CD4-positive, alpha-beta memory T cell (primary cell): Measurements from ENCODE around the gene PARP12. TPM values are rescaled to one million over a fixed set of nuclear protein-coding genes. Genes with fewer than 3 reads are reported as not detected.

Source experiments
- CTCF ChIA-PET: fragments of 350-600 bp; sonication (Branson Sonifier 250); formaldehyde crosslinking; loops from one replicate; lab custom pipeline; 2021; ENCODE audit warnings: inconsistent platforms; ENCODE audit not compliant: partially characterized antibody; lab: Charles Lee
- POLR2A ChIA-PET: fragments of 350-600 bp; sonication (Branson Sonifier 250); formaldehyde crosslinking; loops from one replicate; lab custom pipeline; 2021; ENCODE audit not compliant: partially characterized antibody; lab: Charles Lee
- DNase-seq, 5 donors: peaks; one replicate each; pipeline versions ENCODE4 v3.0.0 to v3.0.0-alpha.2; 2020 to 2022; ENCODE audit warnings: mixed read lengths in 1 of 5
- H3K27ac ChIP-seq: one replicate; pipeline ENCODE4 v1.7.0; 2013; ENCODE audit warnings: low read depth, low read length
- H3K27me3 ChIP-seq: 2 replicates; pipeline ENCODE4 v1.7.0; 2013; ENCODE audit warnings: mild to moderate bottlenecking, low read length, moderate library complexity; ENCODE audit not compliant: insufficient read depth
- H3K36me3 ChIP-seq: 2 replicates; pipeline ENCODE4 v1.7.0; 2013; ENCODE audit warnings: mild to moderate bottlenecking, low read length, moderate library complexity; ENCODE audit not compliant: insufficient read depth
- H3K4me1 ChIP-seq: 2 replicates; pipeline ENCODE4 v1.7.0; 2013; ENCODE audit warnings: mild to moderate bottlenecking, low read length, moderate library complexity; ENCODE audit not compliant: insufficient read depth
- H3K4me3 ChIP-seq, 2 donors: one replicate each; pipeline ENCODE4 v1.7.0; 2013; ENCODE audit warnings: low read length in 2 of 2, mild to moderate bottlenecking in 1 of 2
- H3K9me3 ChIP-seq, 2 donors: one replicate each; pipeline ENCODE4 v1.7.0; 2013; ENCODE audit warnings: low read length in 2 of 2, control low read depth in 1 of 2; ENCODE audit not compliant: control insufficient read depth in 1 of 2
- H3K27ac Mint-ChIP-seq, 7 donors: one replicate each; pipeline ENCODE4 v1.8.0; 2020 to 2021; ENCODE audit warnings: mixed read lengths in 7 of 7, mild to moderate bottlenecking in 6 of 7, inconsistent platforms in 3 of 7, moderate library complexity in 3 of 7
- H3K27me3 Mint-ChIP-seq, 2 donors: one replicate each; pipeline ENCODE4 v1.8.0; 2020 to 2021; ENCODE audit warnings: mixed read lengths in 2 of 2
- H3K36me3 Mint-ChIP-seq, 2 donors: one replicate each; pipeline ENCODE4 v1.8.0; 2020 to 2021; ENCODE audit warnings: mixed read lengths in 2 of 2, inconsistent platforms in 1 of 2, mild to moderate bottlenecking in 1 of 2
- H3K4me1 Mint-ChIP-seq, 4 donors: one replicate each; pipeline ENCODE4 v1.8.0; 2020 to 2021; ENCODE audit warnings: mixed read lengths in 4 of 4, mild to moderate bottlenecking in 1 of 4
- H3K4me3 Mint-ChIP-seq, 8 donors: one replicate each; pipeline ENCODE4 v1.8.0; 2020 to 2021; ENCODE audit warnings: mixed read lengths in 8 of 8, mild to moderate bottlenecking in 7 of 8, moderate library complexity in 6 of 8, inconsistent platforms in 3 of 8
- H3K9me3 Mint-ChIP-seq, 8 donors: one replicate each; pipeline ENCODE4 v1.8.0; 2020 to 2021; ENCODE audit warnings: mixed read lengths in 8 of 8, mild to moderate bottlenecking in 5 of 8, inconsistent platforms in 3 of 8, moderate library complexity in 1 of 8
- intact Hi-C: fragments of 100-400 bp; cut with micrococcal nuclease; formaldehyde crosslinking; loops from one replicate; pipeline ENCODE4 v1.15.1; 2023
- polyA plus RNA-seq, 2 donors: library from polyadenylated mRNA; unstranded; fragments of 300-500 nt; fragmentation: Illumina TruSeq; gene quantifications; one replicate each; pipeline ENCODE4 v1.2.3, GENCODE V29; 2021
- total RNA-seq, 2 experiments: library from RNA; stranded (reverse); gene quantifications; one replicate each; pipeline ENCODE4 v1.2.3, GENCODE V29; 2021

Gene PARP12
- total and polyA plus RNA-seq, 4 experiments from 2014 or later: 27.0 to 96.6 (median 66.5) TPM

DNA sequence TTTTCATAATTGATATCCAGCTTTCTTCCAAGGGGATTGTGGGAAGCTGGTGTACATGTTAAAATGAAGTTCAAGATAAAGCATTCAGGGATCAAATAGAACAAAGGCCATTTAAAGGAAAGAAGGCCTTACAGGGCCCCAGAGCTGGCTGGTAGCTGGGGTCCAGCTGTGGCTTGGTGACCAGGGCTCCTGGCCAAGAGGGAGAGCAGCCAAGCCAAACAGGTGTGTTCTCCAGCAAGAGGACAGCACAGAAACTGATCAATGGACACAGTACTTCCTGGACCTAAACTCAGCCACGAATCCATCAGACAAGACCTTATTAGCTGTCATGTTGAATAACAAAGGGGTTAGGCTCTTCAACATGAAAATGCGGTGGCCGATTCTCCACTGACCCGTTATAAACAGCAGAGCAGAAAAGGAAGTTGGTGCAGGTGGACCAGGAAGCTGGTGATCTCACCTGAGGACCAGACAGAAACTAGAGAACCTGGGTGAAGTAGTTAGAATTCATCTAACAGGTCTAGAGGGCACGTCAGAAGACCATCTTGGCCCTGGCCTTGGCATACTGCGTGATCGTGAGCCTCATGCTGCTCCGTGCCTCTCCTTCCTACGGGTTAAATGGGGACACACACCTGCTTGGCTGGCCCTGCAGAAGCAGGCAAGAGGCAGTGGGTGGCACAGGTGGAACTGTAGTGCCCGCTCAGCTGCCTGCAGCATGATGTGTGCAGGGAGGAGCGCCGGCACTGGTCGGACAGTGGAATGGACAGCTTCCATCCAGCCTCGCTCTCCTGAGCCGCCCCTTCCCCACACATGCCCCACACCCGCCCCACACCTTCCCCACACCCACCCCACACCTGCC is 53.8 kb downstream of the PARP12 start:
- Histone ChIP-seq H3K4me1 (no peaks in the 10 kb centered on the region), H3K9me3 (no peaks in the 10 kb centered on the region), H3K27ac (no peak overlapping the region), H3K4me3 (no peak overlapping the region), H3K27me3 (no peaks in the 10 kb centered on the region), H3K36me3 (no peaks in the 10 kb centered on the region)
- no peak overlapping the region for H3K4me3 Mint-ChIP-seq
- H3K4me1 Mint-ChIP-seq: peaks cover 0 to 2% (median 0%) of the 10 kb centered on the region in 4 donors
- no peaks in the 10 kb centered on the region for H3K27me3 Mint-ChIP-seq
- peak overlapping the region in 1 of 7 donors; percentile 37 for H3K27ac Mint-ChIP-seq
- ChIA-PET POLR2A (no interaction called here), CTCF (interaction anchor here (1.3 kb wide), 1 partner anchor 377 kb away, joined by 3 read pairs; no protein-coding TSS in a partner anchor)
- intact Hi-C loops: no loop called here
- H3K9me3 Mint-ChIP-seq: peaks cover 0 to 3% (median 0%) of the 10 kb centered on the region in 8 donors
- no peak for DNase-seq
- H3K36me3 Mint-ChIP-seq: peaks cover 1 to 12% of the 10 kb centered on the region in 2 donors

DNA sequence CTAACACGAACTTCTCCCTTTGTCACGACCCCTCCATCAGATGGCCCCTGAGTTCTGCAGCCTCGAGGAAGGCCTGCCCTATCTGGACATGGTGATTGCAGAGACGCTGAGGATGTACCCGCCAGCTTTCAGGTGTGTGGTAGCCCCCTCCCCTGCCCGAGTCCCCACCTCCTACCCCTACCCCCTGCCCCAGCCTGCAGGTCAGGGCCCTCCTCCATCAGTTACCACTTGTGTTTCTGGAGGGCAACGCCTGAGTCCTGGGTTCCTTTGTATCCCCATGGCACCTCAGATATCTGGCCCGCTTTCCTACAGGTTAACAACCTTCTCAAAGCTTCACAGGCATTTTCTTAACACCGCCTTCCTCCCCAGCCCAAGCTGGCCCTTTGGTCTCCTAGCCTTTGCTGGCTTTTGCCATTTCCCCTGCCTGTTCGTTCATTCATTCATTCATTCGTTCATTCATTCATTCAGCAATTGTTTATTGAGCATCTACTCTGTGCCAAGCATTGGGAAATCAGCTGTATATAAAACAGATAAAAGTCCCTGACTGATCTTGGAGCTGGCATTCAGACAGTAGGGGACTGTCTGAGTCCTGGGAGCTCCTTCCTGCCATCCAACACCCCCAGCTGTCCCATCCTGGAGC is 55.6 kb downstream of the PARP12 start:
- Histone ChIP-seq H3K36me3 (no peaks in the 10 kb centered on the region), H3K4me3 (no peak overlapping the region), H3K27ac (no peak overlapping the region), H3K4me1 (no peaks in the 10 kb centered on the region), H3K9me3 (no peaks in the 10 kb centered on the region), H3K27me3 (no peaks in the 10 kb centered on the region)
- H3K36me3 Mint-ChIP-seq: peaks cover 1 to 7% of the 10 kb centered on the region in 2 donors
- H3K4me3 Mint-ChIP-seq: no peak overlapping the region
- peaks cover 0 to 3% (median 0%) of the 10 kb centered on the region in 8 donors for H3K9me3 Mint-ChIP-seq
- H3K27me3 Mint-ChIP-seq: no peaks in the 10 kb centered on the region
- intact Hi-C loops: no loop called here
- CTCF ChIA-PET: interaction anchor here (0.9 to 3.0 kb wide), 5 partner anchors 12 to 405 kb away, joined by 3 to 17 read pairs (median 5); no protein-coding TSS in a partner anchor
- H3K4me1 Mint-ChIP-seq: peaks cover 0 to 5% (median 3%) of the 10 kb centered on the region in 4 donors
- H3K27ac Mint-ChIP-seq: peak overlapping the region in 2 of 7 donors; percentile 14 to 45
- no peak for DNase-seq
- POLR2A ChIA-PET: no interaction called here

DNA sequence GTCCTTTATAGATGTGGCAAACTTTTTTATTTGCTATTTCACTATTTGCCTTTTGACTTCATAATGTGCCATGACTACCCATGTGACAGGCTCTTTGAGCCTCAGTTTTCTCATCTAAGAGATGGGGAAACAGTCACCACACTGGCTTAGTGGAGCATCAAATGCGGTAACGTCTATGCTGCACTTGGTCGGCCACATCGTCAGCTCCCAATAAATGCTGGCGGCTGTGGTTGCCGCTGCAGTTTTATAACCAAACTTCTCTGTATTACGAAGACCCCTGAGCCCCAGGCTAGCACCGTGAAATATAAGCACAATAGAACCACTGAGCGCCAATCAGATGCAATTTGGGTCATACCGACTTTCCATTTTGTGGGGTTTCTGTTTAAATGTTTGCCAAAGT is 56.2 kb downstream of the PARP12 start:
- intact Hi-C loops: no loop called here
- no peak for DNase-seq
- Mint-ChIP-seq H3K4me3 (no peak overlapping the region), H3K27ac (peak overlapping the region in 1 of 7 donors; percentile 12), H3K36me3 (peaks cover 1 to 7% of the 10 kb centered on the region in 2 donors), H3K9me3 (no peaks in the 10 kb centered on the region), H3K4me1 (peaks cover 0 to 5% (median 3%) of the 10 kb centered on the region in 4 donors), H3K27me3 (no peaks in the 10 kb centered on the region)
- Histone ChIP-seq H3K36me3 (no peaks in the 10 kb centered on the region), H3K4me1 (no peaks in the 10 kb centered on the region), H3K27ac (no peak overlapping the region), H3K4me3 (no peak overlapping the region), H3K27me3 (no peaks in the 10 kb centered on the region), H3K9me3 (no peaks in the 10 kb centered on the region)
- POLR2A ChIA-PET: no interaction called here
- CTCF ChIA-PET: interaction anchor here (0.8 to 11.4 kb wide), 7 partner anchors 9 to 507 kb away, joined by 3 to 203 read pairs (median 6); no protein-coding TSS in a partner anchor

DNA sequence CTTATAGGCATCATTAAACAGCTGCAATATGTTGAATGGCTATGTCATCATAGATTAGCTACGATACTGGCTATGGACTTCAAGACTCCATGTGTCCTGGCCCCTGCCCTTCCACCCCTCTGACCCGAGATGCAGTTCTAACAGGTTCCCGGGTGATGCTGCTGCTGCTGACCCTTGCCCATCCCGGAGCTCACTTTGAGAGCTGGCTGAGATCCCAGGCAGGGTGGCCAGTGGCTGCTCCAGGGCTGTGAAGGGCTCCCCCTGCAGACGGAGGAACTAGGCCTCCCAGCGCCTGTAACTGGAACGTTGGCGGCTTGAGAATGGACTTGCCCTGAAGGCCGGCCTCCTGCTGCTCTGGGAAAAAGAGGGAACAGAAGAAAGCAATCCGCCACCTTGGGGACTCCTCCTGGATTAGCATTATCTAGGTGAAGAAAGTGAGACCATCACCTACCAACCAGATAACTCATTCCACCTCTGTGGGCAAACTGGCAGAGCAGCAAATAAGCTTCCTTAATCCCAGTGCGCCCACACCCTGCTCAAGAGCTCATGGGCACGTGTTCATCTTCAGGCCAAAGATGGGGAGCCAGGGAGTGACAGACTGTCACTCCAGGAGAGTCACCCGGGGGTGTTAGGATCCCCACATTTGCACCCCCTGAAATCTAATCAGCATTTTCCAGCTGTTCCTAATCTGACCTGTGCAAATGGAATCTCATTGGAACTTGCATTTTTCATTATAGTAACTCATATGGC is 56.8 kb downstream of the PARP12 start:
- DNase-seq: no peak
- H3K36me3 ChIP-seq: no peaks in the 10 kb centered on the region
- Mint-ChIP-seq H3K27me3 (no peaks in the 10 kb centered on the region), H3K36me3 (peaks cover 1 to 4% of the 10 kb centered on the region in 2 donors), H3K9me3 (no peaks in the 10 kb centered on the region), H3K27ac (no peak overlapping the region), H3K4me1 (peaks cover 0 to 5% (median 3%) of the 10 kb centered on the region in 4 donors), H3K4me3 (no peak overlapping the region)
- CTCF ChIA-PET: interaction anchor here (0.8 to 11.4 kb wide), 12 partner anchors 8 to 506 kb away, joined by 3 to 203 read pairs (median 4); partner anchors contain the start of gene PARP12
- no peaks in the 10 kb centered on the region for H3K9me3 ChIP-seq
- no peaks in the 10 kb centered on the region for H3K4me1 ChIP-seq
- no peak overlapping the region for H3K4me3 ChIP-seq
- POLR2A ChIA-PET: no interaction called here
- intact Hi-C loops: no loop called here
- H3K27me3 ChIP-seq: no peaks in the 10 kb centered on the region
- no peak overlapping the region for H3K27ac ChIP-seq

DNA sequence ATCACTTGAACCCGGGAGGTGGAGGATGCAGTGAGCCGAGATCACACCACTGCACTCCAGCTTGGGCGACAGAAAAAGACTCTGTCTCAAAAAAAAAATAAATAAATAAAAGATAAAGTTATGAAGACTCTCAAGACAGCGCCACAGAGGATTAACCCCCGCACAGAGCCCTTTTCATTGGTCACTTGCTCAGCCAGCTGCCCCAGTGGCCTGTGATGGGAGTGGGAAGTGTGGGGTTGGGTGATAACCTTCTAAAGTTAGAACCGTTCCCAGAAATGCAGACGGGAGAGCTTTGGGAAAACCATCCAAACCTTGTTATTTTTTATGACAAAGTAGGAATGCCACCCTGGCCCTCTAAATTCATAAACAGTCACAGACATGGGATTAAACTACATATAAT is 57.4 kb downstream of the PARP12 start:
- Histone ChIP-seq H3K27me3 (no peaks in the 10 kb centered on the region), H3K9me3 (no peaks in the 10 kb centered on the region), H3K27ac (no peak overlapping the region), H3K4me1 (no peaks in the 10 kb centered on the region), H3K4me3 (no peak overlapping the region), H3K36me3 (no peaks in the 10 kb centered on the region)
- DNase-seq: no peak
- Mint-ChIP-seq H3K27ac (no peak overlapping the region), H3K4me3 (no peak overlapping the region), H3K27me3 (no peaks in the 10 kb centered on the region), H3K9me3 (no peaks in the 10 kb centered on the region), H3K4me1 (peaks cover 0 to 5% (median 3%) of the 10 kb centered on the region in 4 donors), H3K36me3 (peaks cover 1 to 4% of the 10 kb centered on the region in 2 donors)
- intact Hi-C loops: no loop called here
- CTCF ChIA-PET: interaction anchor here (0.7 to 11.4 kb wide), 10 partner anchors 11 to 506 kb away, joined by 3 to 203 read pairs (median 4); partner anchors contain the start of gene PARP12
- POLR2A ChIA-PET: no interaction called here

DNA sequence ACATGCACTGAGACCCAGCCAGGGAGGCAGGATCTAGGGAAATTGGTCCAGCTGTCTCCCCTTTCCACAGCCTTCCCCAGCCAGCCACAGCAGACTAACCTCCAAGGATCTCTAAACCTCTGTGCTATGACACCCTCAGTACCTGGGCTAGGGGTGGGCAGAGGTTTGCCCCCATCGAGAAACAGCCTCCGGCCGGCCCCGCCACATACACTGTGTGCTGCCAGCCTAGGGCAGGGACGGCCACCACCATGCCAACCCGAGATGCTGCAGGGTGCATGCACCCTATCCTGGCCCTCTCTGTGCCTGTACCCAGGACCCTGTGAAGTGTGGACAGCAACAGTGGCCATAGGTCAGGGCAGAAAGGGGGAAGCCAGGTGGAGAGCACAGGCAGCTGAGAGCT is 58.1 kb downstream of the PARP12 start:
- H3K27me3 ChIP-seq: no peaks in the 10 kb centered on the region
- H3K36me3 ChIP-seq: no peaks in the 10 kb centered on the region
- H3K4me1 ChIP-seq: no peaks in the 10 kb centered on the region
- intact Hi-C loops: no loop called here
- DNase-seq: no peak
- Mint-ChIP-seq H3K27me3 (no peaks in the 10 kb centered on the region), H3K4me1 (peaks cover 0 to 5% (median 3%) of the 10 kb centered on the region in 4 donors), H3K36me3 (peaks cover 1 to 4% of the 10 kb centered on the region in 2 donors), H3K9me3 (no peaks in the 10 kb centered on the region), H3K4me3 (no peak overlapping the region), H3K27ac (no peak overlapping the region)
- no peak overlapping the region for H3K27ac ChIP-seq
- ChIA-PET CTCF (interaction anchor here (0.7 to 11.4 kb wide), 7 partner anchors 10 to 505 kb away, joined by 3 to 203 read pairs (median 4); partner anchors contain the start of gene PARP12), POLR2A (no interaction called here)
- no peaks in the 10 kb centered on the region for H3K9me3 ChIP-seq
- H3K4me3 ChIP-seq: no peak overlapping the region
